Thoracic aorta (tissue), 2 donors: ENCODE results near the gene HP1BP3. TPM values are rescaled to one million over a fixed set of nuclear protein-coding genes. Genes with fewer than 3 reads are reported as not detected.

Experiments
- ATAC-seq: fragments of 150-250 bp; one replicate; pipeline ENCODE4 v1.8.0; 2017; ENCODE audit warnings: low read depth; ENCODE audit not compliant: insufficient number of reproducible peaks, low FRiP score
- DNase-seq: peaks from one replicate; pipeline ENCODE4 v3.0.0-alpha.2; 2020; ENCODE audit warnings: low spot score
- H3K27ac ChIP-seq, 2 donors: fragments of 200-600 bp; sonication (generic); 1 replicate in 1 of 2; 2 replicates in 1 of 2; pipeline ENCODE4 v1.5.1; 2016; ENCODE audit warnings: mild to moderate bottlenecking in 2 of 2, moderate library complexity in 2 of 2
- H3K27me3 ChIP-seq: fragments of 200-600 bp; sonication (generic); replicated peaks from 2 replicates; pipeline ENCODE4 v1.6.0; 2016; ENCODE audit warnings: mild to moderate bottlenecking; ENCODE audit not compliant: insufficient read depth
- H3K36me3 ChIP-seq: fragments of 200-600 bp; sonication (generic); one replicate; pipeline ENCODE4 v1.5.1; 2016
- H3K4me1 ChIP-seq, 2 donors: fragments of 200-600 bp; sonication (generic); 1 replicate in 1 of 2; 2 replicates in 1 of 2; pipeline versions ENCODE4 v1.5.1 to v1.6.0; 2016; ENCODE audit warnings: low read depth in 2 of 2, mild to moderate bottlenecking in 1 of 2; ENCODE audit not compliant: control insufficient read depth in 1 of 2
- H3K4me3 ChIP-seq: fragments of 200-600 bp; sonication (generic); 2 replicates; pipeline ENCODE4 v1.5.1; 2016; ENCODE audit warnings: mild to moderate bottlenecking
- H3K9me3 ChIP-seq: fragments of 200-600 bp; sonication (generic); 2 replicates; pipeline ENCODE4 v1.5.1; 2016
- total RNA-seq, 2 donors: library from RNA; depleted of rRNA; stranded (reverse); fragments of >200 nt; gene quantifications; one replicate each; pipeline versions ENCODE4 v1.1.0 to v1.2.3, GENCODE V29; 2016
- TF ChIP-seq, protein P1 (sequence below): fragments of 200-600 bp; sonication (generic); IDR thresholded peaks from one replicate; pipeline ENCODE4 v1.5.1; 2019; ENCODE audit warnings: antibody characterized with exemption

Gene HP1BP3
- total RNA-seq, 2 donors from 2014 or later, result 186 to 189 TPM

DNA sequence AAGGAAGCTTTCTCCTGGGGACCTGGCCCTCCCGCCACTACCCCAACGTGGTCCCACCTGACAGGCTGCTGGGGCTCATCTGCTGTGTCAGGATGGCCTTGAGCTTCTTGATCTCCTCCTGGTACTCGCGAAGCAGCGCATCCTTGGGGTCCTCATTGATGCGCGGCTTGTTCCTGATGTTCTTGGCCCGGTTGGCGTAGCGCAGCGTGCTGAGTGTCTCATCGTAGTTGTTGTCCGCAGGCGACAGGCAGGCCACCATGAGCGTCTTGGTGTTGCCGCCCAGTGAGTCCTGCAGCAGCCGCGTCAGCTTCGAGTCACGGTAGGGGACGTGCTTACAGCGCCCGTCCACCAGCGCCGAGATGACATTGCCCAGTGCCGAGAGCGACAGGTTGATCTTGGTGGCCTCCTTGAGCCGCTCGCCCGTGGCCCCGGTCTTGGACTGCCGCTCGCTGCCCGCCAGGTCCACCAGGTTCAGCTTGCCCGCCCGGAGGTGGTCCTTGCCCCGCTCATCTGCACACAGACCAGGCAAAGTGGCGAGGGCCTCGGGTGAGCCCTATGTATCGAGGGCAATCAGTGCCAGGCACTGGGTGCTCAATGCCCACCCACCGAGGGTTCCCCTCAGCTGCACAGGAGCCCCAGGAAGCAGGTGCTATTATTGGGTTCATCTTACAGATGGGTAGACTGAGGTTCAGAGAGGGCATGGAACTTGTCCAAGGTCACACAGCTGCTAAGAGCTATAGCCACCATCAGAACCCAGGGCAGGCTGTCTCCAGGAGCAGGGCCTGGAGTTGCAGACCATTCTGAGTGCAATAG, 82.5 kb downstream of the HP1BP3 start:
- TF ChIP-seq, protein P1, sequence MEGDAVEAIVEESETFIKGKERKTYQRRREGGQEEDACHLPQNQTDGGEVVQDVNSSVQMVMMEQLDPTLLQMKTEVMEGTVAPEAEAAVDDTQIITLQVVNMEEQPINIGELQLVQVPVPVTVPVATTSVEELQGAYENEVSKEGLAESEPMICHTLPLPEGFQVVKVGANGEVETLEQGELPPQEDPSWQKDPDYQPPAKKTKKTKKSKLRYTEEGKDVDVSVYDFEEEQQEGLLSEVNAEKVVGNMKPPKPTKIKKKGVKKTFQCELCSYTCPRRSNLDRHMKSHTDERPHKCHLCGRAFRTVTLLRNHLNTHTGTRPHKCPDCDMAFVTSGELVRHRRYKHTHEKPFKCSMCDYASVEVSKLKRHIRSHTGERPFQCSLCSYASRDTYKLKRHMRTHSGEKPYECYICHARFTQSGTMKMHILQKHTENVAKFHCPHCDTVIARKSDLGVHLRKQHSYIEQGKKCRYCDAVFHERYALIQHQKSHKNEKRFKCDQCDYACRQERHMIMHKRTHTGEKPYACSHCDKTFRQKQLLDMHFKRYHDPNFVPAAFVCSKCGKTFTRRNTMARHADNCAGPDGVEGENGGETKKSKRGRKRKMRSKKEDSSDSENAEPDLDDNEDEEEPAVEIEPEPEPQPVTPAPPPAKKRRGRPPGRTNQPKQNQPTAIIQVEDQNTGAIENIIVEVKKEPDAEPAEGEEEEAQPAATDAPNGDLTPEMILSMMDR, result no peak
- Histone ChIP-seq H3K4me1 (no peaks in the 10 kb centered on the region), H3K9me3 (no peaks in the 10 kb centered on the region), H3K27me3 (no peaks in the 10 kb centered on the region), H3K4me3 (no peak overlapping the region), H3K27ac (no peak overlapping the region), H3K36me3 (no peaks in the 10 kb centered on the region)
- DNase-seq (no peak), ATAC-seq (no peak)

DNA sequence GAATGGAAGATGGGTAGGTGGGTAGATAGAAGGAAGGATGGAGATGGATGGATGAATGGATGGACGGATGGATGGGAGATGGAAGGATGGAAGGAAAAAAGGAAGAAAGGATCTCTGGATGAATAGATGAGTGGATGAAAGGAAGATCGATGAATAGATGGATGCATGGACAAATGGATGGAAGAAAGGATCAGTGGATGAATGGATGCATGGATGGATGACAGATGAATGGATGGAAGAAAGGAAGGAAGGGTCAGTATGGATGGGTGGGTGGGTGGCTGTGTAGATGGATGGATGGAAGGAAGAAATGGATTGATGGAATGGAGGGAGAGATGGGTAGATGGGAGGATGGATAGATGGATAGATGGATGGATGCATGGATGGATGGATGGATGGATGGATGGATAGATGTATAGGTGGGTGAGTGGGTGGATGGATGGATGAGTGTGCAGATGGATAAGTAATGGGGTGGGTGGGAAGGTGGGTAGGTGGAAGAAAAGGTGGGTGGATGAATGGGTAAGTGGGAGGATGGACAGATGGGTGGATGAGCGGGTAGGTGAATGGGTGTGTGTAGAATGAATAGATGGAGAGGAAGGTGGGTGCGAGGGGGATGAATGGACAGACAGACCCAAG, 83.9 kb downstream of the HP1BP3 start:
- Histone ChIP-seq H3K4me1 (no peaks in the 10 kb centered on the region), H3K27ac (no peak overlapping the region), H3K9me3 (no peaks in the 10 kb centered on the region), H3K36me3 (no peaks in the 10 kb centered on the region), H3K4me3 (no peak overlapping the region), H3K27me3 (no peaks in the 10 kb centered on the region)
- TF ChIP-seq, protein P1, result no peak
- no peak for DNase-seq
- ATAC-seq, result no peak

DNA sequence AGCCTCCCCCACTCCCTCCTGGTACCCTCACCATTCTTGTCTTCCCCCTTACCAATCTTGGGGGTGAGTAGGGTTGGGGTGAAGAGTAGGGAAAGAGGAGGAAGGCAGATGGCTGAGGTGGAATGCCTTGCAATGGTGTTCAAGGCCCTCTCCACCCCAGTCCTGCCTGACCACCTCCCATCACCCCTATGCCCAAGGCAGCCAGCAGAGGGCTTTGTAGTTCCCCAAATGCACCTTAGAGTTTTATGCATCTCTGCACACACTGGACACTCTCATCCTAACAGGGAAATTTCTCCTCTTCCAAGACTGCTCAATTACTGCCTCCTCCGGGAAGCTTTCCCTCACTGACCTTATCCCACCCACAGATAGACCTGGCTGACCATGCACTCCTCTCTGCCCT, 84.7 kb downstream of the HP1BP3 start:
- no peak for ATAC-seq
- TF ChIP-seq, protein P1, result no peak
- Histone ChIP-seq H3K9me3 (no peaks in the 10 kb centered on the region), H3K27me3 (no peaks in the 10 kb centered on the region), H3K36me3 (no peaks in the 10 kb centered on the region), H3K4me3 (no peak overlapping the region), H3K27ac (no peak overlapping the region), H3K4me1 (peaks cover 0 to under 1% of the 10 kb centered on the region in 2 donors)
- no peak for DNase-seq

DNA sequence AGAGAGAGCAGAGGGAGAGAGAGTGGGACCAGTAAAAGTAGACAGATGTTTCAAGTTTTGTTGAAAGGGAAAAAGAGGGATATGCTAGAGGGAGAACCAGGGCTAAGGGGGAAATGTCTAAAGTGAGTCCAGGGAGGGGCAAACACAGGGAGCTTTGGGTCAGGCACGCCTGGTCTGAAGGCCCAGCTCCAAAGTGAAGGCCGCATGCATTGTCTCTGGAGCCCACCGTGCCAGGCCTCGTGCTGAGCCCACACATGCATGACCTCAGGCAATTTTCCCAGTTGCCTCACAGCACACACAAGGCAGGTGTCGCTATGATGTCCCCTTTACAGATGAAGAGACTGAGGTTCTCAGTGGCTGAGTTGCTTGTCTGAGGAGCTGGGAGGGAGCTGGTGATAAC, 85.3 kb downstream of the HP1BP3 start:
- Histone ChIP-seq H3K36me3 (no peaks in the 10 kb centered on the region), H3K27ac (no peak overlapping the region), H3K9me3 (no peaks in the 10 kb centered on the region), H3K4me1 (peaks cover 5 to 6% of the 10 kb centered on the region in 2 donors), H3K27me3 (no peaks in the 10 kb centered on the region), H3K4me3 (no peak overlapping the region)
- ATAC-seq, result no peak
- TF ChIP-seq, protein P1, result no peak
- no peak for DNase-seq

DNA sequence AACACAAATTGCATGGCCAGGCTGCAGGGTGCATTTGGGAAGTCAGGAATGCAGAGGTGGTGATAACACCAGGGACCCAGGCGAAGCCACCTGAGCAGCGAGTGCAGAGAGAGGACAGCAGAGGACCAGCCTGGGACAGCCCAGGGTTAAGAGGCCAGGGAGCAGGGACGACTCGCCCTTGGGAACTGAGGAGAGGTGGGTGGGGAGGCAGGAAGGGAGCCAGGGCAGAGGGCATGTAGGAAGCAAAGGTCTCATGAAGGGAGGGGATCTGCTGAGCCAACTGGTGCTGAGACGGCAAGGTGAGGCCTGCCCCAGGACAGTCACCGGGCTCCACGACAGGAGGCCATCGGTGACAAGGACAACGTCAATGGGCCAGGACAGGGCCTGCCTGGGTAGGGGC, 85.7 kb downstream of the HP1BP3 start:
- H3K27ac ChIP-seq, result no peak overlapping the region
- DNase-seq (no peak), ATAC-seq (no peak)
- no peaks in the 10 kb centered on the region for H3K9me3 ChIP-seq
- peaks cover 5 to 6% of the 10 kb centered on the region in 2 donors for H3K4me1 ChIP-seq
- H3K27me3 ChIP-seq, result no peaks in the 10 kb centered on the region
- no peak overlapping the region for H3K4me3 ChIP-seq
- TF ChIP-seq, protein P1, result no peak
- no peaks in the 10 kb centered on the region for H3K36me3 ChIP-seq
